K562 treated with DMSO at 1 percent for 4 hours (cell line): ENCODE measurements around the gene C18orf63. TPM values are rescaled to one million over a fixed set of nuclear protein-coding genes. Genes with fewer than 3 reads are reported as not detected.

Source experiments
- total RNA-seq: library from RNA; unstranded; fragments of 300-600 nt; gene quantifications from 2 replicates; pipeline ENCODE4 v1.2.3, GENCODE V29; 2022; ENCODE audit not compliant: insufficient read depth

Gene C18orf63
- total RNA-seq, result not detected in 2 replicates

GRCh38 chr18:74315464-74316256 is at the start of gene C18orf63:
Gene C18orf63, plus strand, starts transcription at chr18:74315839. Its CDS starts 2,027 bp downstream, at chr18:74317866.

GRCh38 chr18:74291771-74292540 is 23.7 kb upstream of the C18orf63 start, which contains the start of gene CYB5A:
Gene CYB5A, minus strand, starts transcription at chr18:74291963. Its CDS starts 88 bp downstream, at chr18:74291875.

Other genes with a start within 250 kb of the C18orf63 start
- not detected in 2 replicates for gene FBXO15, start 168.0 kb upstream of the C18orf63 start, total RNA-seq
- 16.3 and 19.1 TPM in 2 replicates for gene TIMM21, start 167.3 kb upstream of the C18orf63 start, total RNA-seq
- gene CYB5A, start 23.9 kb upstream of the C18orf63 start, total RNA-seq, result 15.1 and 16.2 TPM in 2 replicates
- gene DIPK1C, start 141.5 kb downstream of the C18orf63 start, total RNA-seq, result 0.52 and 0.54 TPM in 2 replicates
- 47.6 and 71.6 TPM in 2 replicates for gene CNDP2, start 180.5 kb downstream of the C18orf63 start, total RNA-seq
- not detected in 2 replicates for gene CNDP1, start 218.7 kb downstream of the C18orf63 start, total RNA-seq